Adrenal gland (tissue), 12 donors: ENCODE data around the gene ZNF426. TPM values are rescaled to one million over a fixed set of nuclear protein-coding genes. Genes with fewer than 3 reads are reported as not detected.

Source experiments
- DNase-seq, 7 donors: peaks; one replicate each; pipeline ENCODE4 v3.0.0-alpha.2; 2019 to 2020
- H3K27ac ChIP-seq, 5 donors: fragments of 200-600 bp; sonication (generic) in 4 of 5; 1 replicate in 3 of 5; 2 replicates in 2 of 5; pipeline versions ENCODE4 v1.5.1 to v1.8.0; 2016 to 2020; ENCODE audit warnings: mild to moderate bottlenecking in 1 of 5
- H3K27me3 ChIP-seq: fragments of 200-600 bp; 2 replicates; pipeline ENCODE4 v1.8.0; 2021
- H3K36me3 ChIP-seq, 2 donors: fragments of 200-600 bp; replicated peaks in 1 of 2; 1 replicate in 1 of 2; 2 replicates in 1 of 2; pipeline versions ENCODE4 v1.5.1 to v1.8.0; 2018 to 2022
- H3K4me1 ChIP-seq, 2 donors: fragments of 200-600 bp; replicated peaks in 1 of 2; 1 replicate in 1 of 2; 2 replicates in 1 of 2; pipeline versions ENCODE4 v1.5.1 to v1.8.0; 2018 to 2021
- H3K4me3 ChIP-seq, 4 donors: fragments of 200-600 bp; sonication (generic) in 3 of 4; one replicate each; pipeline ENCODE4 v1.5.1; 2016 to 2018
- H3K9me3 ChIP-seq, 3 donors: fragments of 200-600 bp; sonication (generic) in 1 of 3; replicated peaks in 1 of 3; 1 replicate in 2 of 3; 2 replicates in 1 of 3; pipeline versions ENCODE4 v1.5.1 to v1.8.0; 2016 to 2021
- CTCF ChIP-seq, 6 experiments: fragments of 450-650 bp in 4 of 6; fragments of 200-600 bp in 2 of 6; sonication (generic) in 1 of 6; IDR thresholded peaks; 1 replicate in 5 of 6; 2 replicates in 1 of 6; pipeline versions ENCODE4 v1.5.1 to v1.8.0; 2016 to 2021; ENCODE audit warnings: antibody characterized with exemption in 6 of 6, mild to moderate bottlenecking in 2 of 6, moderate library complexity in 1 of 6
- POLR2A ChIP-seq, 2 donors: fragments of 450-650 bp; IDR thresholded peaks; one replicate each; pipeline ENCODE4 v1.6.1; 2017; ENCODE audit warnings: antibody characterized with exemption in 2 of 2, mild to moderate bottlenecking in 2 of 2, moderate library complexity in 1 of 2
- WGBS, 4 donors: extraction: QIAGEN DNeasy Blood & Tissue Kit in 2 of 4; methylation state at CpG; one replicate each; pipeline versions ENCODE4 v1.1.5 to v1.1.7; 2013 to 2017; 5-methylcytosine and 5-hydroxymethylcytosine counted together
- intact Hi-C, 2 donors: fragments of 100-400 bp; cut with DNase I; formaldehyde crosslinking; loops; one replicate each; pipeline versions ENCODE4 v1.14.1 to v1.15.0; 2022 to 2023
- polyA plus RNA-seq, 3 donors: library from polyadenylated mRNA; stranded (reverse); fragments of 200-250 nt in 2 of 3; fragments of 350-450 nt in 1 of 3; fragmentation: Illumina TruSeq in 1 of 3; extraction: RNeasy Lipid Tissue Mini Kit (QIAGEN cat#74804) in 1 of 3; gene quantifications; one replicate each; pipeline ENCODE4 v1.2.3, GENCODE V29; 2013 to 2014
- total RNA-seq, 9 donors: library from RNA; depleted of rRNA in 4 of 9; stranded (reverse); fragments of >200 nt in 4 of 9; fragments of 120-200 nt in 1 of 9; fragmentation: NEBNext Ultra II Directional in 1 of 9; extraction: Animal tissue kit (Norgen Biotek cat#: 25700) in 1 of 9; gene quantifications; one replicate each; pipeline versions ENCODE4 v1.1.0 to v1.2.4, GENCODE V29; 2013 to 2023
- donor health status: healthy with polysubstance abuse.
- donor health status: Bipolar disorder and iron deficiency.
- donor health status: DM: yes; HTN: yes; CAD: no.
- donor health status: DM: no; HTN: no; CAD: no.
- donor health status: DM: no; HTN: no; CAD: no.
- donor health status: DM: yes; HTN: yes; CAD: no.

The ZNF426 gene
- total and polyA plus RNA-seq, 12 donors: 2.3 to 24.8 (median 14.9) TPM

- Histone ChIP-seq H3K4me1 (peaks cover 0 to 14% of the 10 kb centered on the region in 2 donors), H3K9me3 (peaks cover 0 to 30% (median 0%) of the 10 kb centered on the region in 3 donors), H3K36me3 (no peaks in the 10 kb centered on the region), H3K27me3 (no peaks in the 10 kb centered on the region), H3K27ac (no peak overlapping the region), H3K4me3 (no peak overlapping the region)
- intact Hi-C loops: no loop called here
- 88 to 92% (median 89%) methylated on average over 5 of the region's 5 CpGs for WGBS, 4 donors
- no peak for DNase-seq
- TF ChIP-seq POLR2A (IDR thresholded peaks at IDR 0.05) (no peak), CTCF (IDR thresholded peaks at IDR 0.05) (no peak)
Observed at GRCh38 chr19:9580728-9581127, 42.3 kb upstream of the ZNF426 start.

- intact Hi-C loops: no loop called here
Observed at GRCh38 chr19:9570255-9570654, 31.8 kb upstream of the ZNF426 start.

GRCh38 chr19:9566729-9567128, 28.3 kb upstream of the ZNF426 start:
- TF ChIP-seq CTCF (IDR thresholded peaks at IDR 0.05): no peak
- no peak for TF ChIP-seq POLR2A (IDR thresholded peaks at IDR 0.05)
- peaks cover 0 to 28% of the 10 kb centered on the region in 2 donors for H3K36me3 ChIP-seq
- intact Hi-C loops: no loop called here
- WGBS, 4 donors: 92 to 100% (median 96%) methylated on average over 1 of the region's 1 CpG
- H3K4me1 ChIP-seq: no peaks in the 10 kb centered on the region
- no peak overlapping the region for H3K27ac ChIP-seq
- H3K27me3 ChIP-seq: no peaks in the 10 kb centered on the region
- peak overlapping the region in 1 of 4 donors; percentile 33 for H3K4me3 ChIP-seq
- peaks cover 3 to 97% (median 38%) of the 10 kb centered on the region in 3 donors for H3K9me3 ChIP-seq
- DNase-seq: no peak

More at GRCh38 chr19:9570255-9570654, 31.8 kb upstream of the ZNF426 start:
- no peaks in the 10 kb centered on the region for H3K27me3 ChIP-seq
- no peak for DNase-seq
- no peaks in the 10 kb centered on the region for H3K4me1 ChIP-seq
- no peak overlapping the region for H3K4me3 ChIP-seq
- WGBS, 4 donors: 94 to 100% (median 95%) methylated on average over 6 of the region's 6 CpGs
- peaks cover 0 to 28% of the 10 kb centered on the region in 2 donors for H3K36me3 ChIP-seq
- TF ChIP-seq CTCF (IDR thresholded peaks at IDR 0.05): no peak
- no peak for TF ChIP-seq POLR2A (IDR thresholded peaks at IDR 0.05)
- no peak overlapping the region for H3K27ac ChIP-seq
- H3K9me3 ChIP-seq: peaks cover 0 to 87% (median 18%) of the 10 kb centered on the region in 3 donors

GRCh38 chr19:9565900-9566705, 27.7 kb upstream of the ZNF426 start:
- Histone ChIP-seq H3K36me3 (peaks cover 0 to 28% of the 10 kb centered on the region in 2 donors), H3K27ac (no peak overlapping the region), H3K4me3 (peak overlapping the region in 1 of 4 donors; percentile 33), H3K4me1 (no peaks in the 10 kb centered on the region), H3K27me3 (no peaks in the 10 kb centered on the region), H3K9me3 (peaks cover 3 to 97% (median 38%) of the 10 kb centered on the region in 3 donors)
- 97 to 99% (median 98%) methylated on average over 9 of the region's 9 CpGs for WGBS, 4 donors
- no peak for DNase-seq
- TF ChIP-seq POLR2A (IDR thresholded peaks at IDR 0.05) (no peak), CTCF (IDR thresholded peaks at IDR 0.05) (no peak)
- intact Hi-C loops: no loop called here
